Kidney capillary endothelial cell (primary cell): Measurements from ENCODE around the gene AUNIP.

Experiments
- DNase-seq: peaks from one replicate; pipeline ENCODE4 v3.0.0-alpha.2; 2018; ENCODE audit warnings: low spot score

AUNIP gene

GRCh38 chr1:25794325-25794724, 64.9 kb downstream of the AUNIP start:
- no peak for DNase-seq

GRCh38 chr1:25793585-25794170, 65.6 kb downstream of the AUNIP start:
- DNase-seq: no peak

GRCh38 chr1:25792115-25792514, 67.1 kb downstream of the AUNIP start:
- no peak for DNase-seq

- DNase-seq: no peak
Measured at GRCh38 chr1:25790472-25790871, 68.8 kb downstream of the AUNIP start.

- DNase-seq: no peak
Measured at GRCh38 chr1:25787760-25788166, 71.5 kb downstream of the AUNIP start.

- DNase-seq: no peak
Measured at GRCh38 chr1:25786887-25787759, 72.1 kb downstream of the AUNIP start.

- no peak for DNase-seq
Measured at GRCh38 chr1:25785333-25786067, 73.8 kb downstream of the AUNIP start.

GRCh38 chr1:25784575-25785051, 74.6 kb downstream of the AUNIP start:
- DNase-seq: no peak
